Frontal cortex (tissue), 4 donors: ENCODE results near the gene TRPM4. TPM values are rescaled to one million over a fixed set of nuclear protein-coding genes. Genes with fewer than 3 reads are reported as not detected.
"Not testable (repeated sequence)": the region's sequence is repeated elsewhere in the genome, so short reads cannot be mapped to it uniquely, and the experiment has no call there.

Experiments
- DNase-seq, 2 donors: peaks; one replicate each; pipeline ENCODE4 v3.0.0; 2012; ENCODE audit warnings: low spot score in 2 of 2
- FAIRE-seq: peaks from 2 replicates; lab custom pipeline; 2012; peaks lifted over from hg19 to GRCh38; lab: Jason Lieb, UNC
- total RNA-seq: library from RNA; depleted of rRNA; stranded (reverse); fragments of >200 nt; gene quantifications from one replicate; pipeline ENCODE4 v1.2.3, GENCODE V29; 2014
- donor health status: control.
- donor health status: control.
- donor health status: control.

TRPM4 gene
- total RNA-seq, 1 donor from 2014 or later: 4.1 TPM

- no peak for FAIRE-seq
- DNase-seq: no peak
Observed at GRCh38 chr19:49125025-49125731, 32.4 kb upstream of the TRPM4 start.

GRCh38 chr19:49126575-49126974 is 31.0 kb upstream of the TRPM4 start:
- FAIRE-seq: no peak
- DNase-seq: no peak

GRCh38 chr19:49127225-49127624 is 30.4 kb upstream of the TRPM4 start:
- DNase-seq, FAIRE-seq: not testable (repeated sequence)

GRCh38 chr19:49127674-49128544 is 29.7 kb upstream of the TRPM4 start:
- DNase-seq (peak; percentile 99 to 100), FAIRE-seq (no peak)

GRCh38 chr19:49128545-49129237 is 28.9 kb upstream of the TRPM4 start:
- peak in 1 of 2 donors; percentile 56 for DNase-seq
- no peak for FAIRE-seq

- no peak for DNase-seq
- no peak for FAIRE-seq
Observed at GRCh38 chr19:49129238-49129583, 28.4 kb upstream of the TRPM4 start.

GRCh38 chr19:49130325-49130724 is 27.3 kb upstream of the TRPM4 start:
- FAIRE-seq: no peak

GRCh38 chr19:49132974-49133609 is 24.5 kb upstream of the TRPM4 start:
- FAIRE-seq (no peak), DNase-seq (no peak)

More at GRCh38 chr19:49130325-49130724, 27.3 kb upstream of the TRPM4 start:
- no peak for DNase-seq

- FAIRE-seq: no peak
- DNase-seq: peak in 1 of 2 donors; percentile 74
Observed at GRCh38 chr19:49133621-49134454, 23.8 kb upstream of the TRPM4 start.

- no peak for FAIRE-seq
- no peak for DNase-seq
Observed at GRCh38 chr19:49135686-49136085, 21.9 kb upstream of the TRPM4 start.

GRCh38 chr19:49136771-49137171 is 20.8 kb upstream of the TRPM4 start:
- DNase-seq: no peak
- FAIRE-seq: no peak

- DNase-seq (no peak), FAIRE-seq (no peak)
Observed at GRCh38 chr19:49140951-49141350, 16.6 kb upstream of the TRPM4 start.

- no peak for DNase-seq
- no peak for FAIRE-seq
Observed at GRCh38 chr19:49141352-49141751, 16.2 kb upstream of the TRPM4 start.

GRCh38 chr19:49142866-49143335 is 14.7 kb upstream of the TRPM4 start:
- DNase-seq: peak; percentile 80 to 92
- no peak for FAIRE-seq

- FAIRE-seq: no peak
Observed at GRCh38 chr19:49145573-49146407, 11.8 kb upstream of the TRPM4 start.

GRCh38 chr19:49146408-49146770 is 11.2 kb upstream of the TRPM4 start:
- not testable (repeated sequence) for DNase-seq, FAIRE-seq

More at GRCh38 chr19:49145573-49146407, 11.8 kb upstream of the TRPM4 start:
- DNase-seq: peak; percentile 75 to 82

- FAIRE-seq (no peak), DNase-seq (no peak)
Observed at GRCh38 chr19:49148044-49148682, 9.4 kb upstream of the TRPM4 start.
